CD8-positive, alpha-beta memory T cell (primary cell): ENCODE measurements around the gene ASTL. TPM values are rescaled to one million over a fixed set of nuclear protein-coding genes. Genes with fewer than 3 reads are reported as not detected.

Experiments
- CTCF ChIA-PET: fragments of 350-600 bp; sonication (Branson Sonifier 250); formaldehyde crosslinking; loops from one replicate; lab custom pipeline; 2021; ENCODE audit warnings: antibody characterized with exemption; lab: Charles Lee
- POLR2A ChIA-PET: fragments of 350-600 bp; sonication (Branson Sonifier 250); formaldehyde crosslinking; loops from one replicate; lab custom pipeline; 2021; ENCODE audit warnings: antibody characterized with exemption; lab: Charles Lee
- DNase-seq, 5 donors: peaks; one replicate each; pipeline versions ENCODE4 v3.0.0 to v3.0.0-alpha.2; 2020 to 2022; ENCODE audit warnings: mixed read lengths in 1 of 5
- H3K27ac ChIP-seq: one replicate; pipeline ENCODE4 v1.7.0; 2013; ENCODE audit warnings: low read depth, mild to moderate bottlenecking, low read length, moderate library complexity
- H3K27me3 ChIP-seq: 2 replicates; pipeline ENCODE4 v1.7.0; 2013; ENCODE audit warnings: low read length, mild to moderate bottlenecking; ENCODE audit not compliant: insufficient read depth, poor library complexity, severe bottlenecking
- H3K36me3 ChIP-seq: 2 replicates; pipeline ENCODE4 v1.7.0; 2013; ENCODE audit warnings: mild to moderate bottlenecking, low read length, moderate library complexity; ENCODE audit not compliant: insufficient read depth
- H3K4me1 ChIP-seq: 2 replicates; pipeline ENCODE4 v1.7.0; 2013; ENCODE audit warnings: mild to moderate bottlenecking, low read length, moderate library complexity; ENCODE audit not compliant: insufficient read depth
- H3K4me3 ChIP-seq: 2 replicates; pipeline ENCODE4 v1.7.0; 2013; ENCODE audit warnings: mild to moderate bottlenecking, low read length
- H3K9me3 ChIP-seq: 2 replicates; pipeline ENCODE4 v1.7.0; 2013; ENCODE audit warnings: mild to moderate bottlenecking, low read length
- H3K27ac Mint-ChIP-seq, 8 donors: one replicate each; pipeline ENCODE4 v1.8.0; 2020 to 2021; ENCODE audit warnings: mixed read lengths in 8 of 8, mild to moderate bottlenecking in 6 of 8, inconsistent platforms in 3 of 8, moderate library complexity in 3 of 8
- H3K27me3 Mint-ChIP-seq, 2 donors: one replicate each; pipeline ENCODE4 v1.8.0; 2020 to 2021; ENCODE audit warnings: mixed read lengths in 2 of 2, mild to moderate bottlenecking in 1 of 2, moderate library complexity in 1 of 2
- H3K36me3 Mint-ChIP-seq, 3 donors: one replicate each; pipeline ENCODE4 v1.8.0; 2020 to 2021; ENCODE audit warnings: mixed read lengths in 3 of 3, inconsistent platforms in 1 of 3, mild to moderate bottlenecking in 1 of 3
- H3K4me1 Mint-ChIP-seq, 3 donors: one replicate each; pipeline ENCODE4 v1.8.0; 2020 to 2021; ENCODE audit warnings: mixed read lengths in 3 of 3, inconsistent platforms in 1 of 3, mild to moderate bottlenecking in 1 of 3
- H3K4me3 Mint-ChIP-seq, 7 donors: one replicate each; pipeline ENCODE4 v1.8.0; 2020 to 2021; ENCODE audit warnings: mixed read lengths in 7 of 7, mild to moderate bottlenecking in 6 of 7, moderate library complexity in 4 of 7, inconsistent platforms in 2 of 7
- H3K9me3 Mint-ChIP-seq, 5 donors: one replicate each; pipeline ENCODE4 v1.8.0; 2020 to 2022; ENCODE audit warnings: mixed read lengths in 5 of 5, mild to moderate bottlenecking in 3 of 5, moderate library complexity in 2 of 5, inconsistent platforms in 1 of 5
- polyA plus RNA-seq: library from polyadenylated mRNA; unstranded; fragments of 300-500 nt; fragmentation: Illumina TruSeq; gene quantifications from one replicate; pipeline ENCODE4 v1.2.3, GENCODE V29; 2021
- total RNA-seq, 2 experiments: library from RNA; stranded (reverse); gene quantifications; one replicate each; pipeline ENCODE4 v1.2.3, GENCODE V29; 2021

The ASTL gene
- total and polyA plus RNA-seq, 3 experiments from 2014 or later: 0.49 to 18.0 (median 16.2) TPM

- Mint-ChIP-seq H3K4me3 (peak overlapping the region in 6 of 7 donors; percentile 1 to 83 (median 63)), H3K27ac (peak overlapping the region in 3 of 8 donors; percentile 30 to 75 (median 39)), H3K4me1 (peaks cover 9 to 35% (median 11%) of the 10 kb centered on the region in 3 donors), H3K27me3 (peaks cover 17 to 19% of the 10 kb centered on the region in 2 donors), H3K36me3 (peaks cover 0 to 5% (median 2%) of the 10 kb centered on the region in 3 donors), H3K9me3 (peaks cover 0 to 2% (median 0%) of the 10 kb centered on the region in 5 donors)
- Histone ChIP-seq H3K27me3 (no peaks in the 10 kb centered on the region), H3K4me3 (no peak overlapping the region), H3K4me1 (peaks cover 7% of the 10 kb centered on the region), H3K9me3 (no peaks in the 10 kb centered on the region), H3K27ac (no peak overlapping the region), H3K36me3 (no peaks in the 10 kb centered on the region)
- ChIA-PET POLR2A (interaction anchor here (0.6 to 2.1 kb wide), 2 partner anchors 19 to 24 kb away, joined by 4 to 5 read pairs; partner anchors contain the start of gene ASTL), CTCF (interaction anchor here (1.0 to 3.6 kb wide), 6 partner anchors 11 to 126 kb away, joined by 3 to 29 read pairs (median 16); partner anchors contain the start of genes ANKRD36C and ASTL)
- peak in 2 of 5 donors; percentile 9 to 45 for DNase-seq
Observed at GRCh38 chr2:96118698-96119388, 19.5 kb downstream of the ASTL start.

GRCh38 chr2:96117701-96118588 is 20.4 kb downstream of the ASTL start:
- H3K27me3 Mint-ChIP-seq: peaks cover 19% of the 10 kb centered on the region in 2 donors
- Histone ChIP-seq H3K9me3 (no peaks in the 10 kb centered on the region), H3K27me3 (no peaks in the 10 kb centered on the region), H3K36me3 (no peaks in the 10 kb centered on the region), H3K4me1 (peaks cover 7% of the 10 kb centered on the region), H3K4me3 (no peak overlapping the region), H3K27ac (no peak overlapping the region)
- CTCF ChIA-PET: interaction anchor here (1.0 to 3.6 kb wide), 14 partner anchors 10 to 126 kb away, joined by 3 to 29 read pairs (median 7); partner anchors contain the start of genes ANKRD36C and ASTL
- H3K9me3 Mint-ChIP-seq: peaks cover 0 to 2% (median 0%) of the 10 kb centered on the region in 5 donors
- H3K4me3 Mint-ChIP-seq: peak overlapping the region; percentile 47 to 85 (median 75)
- peaks cover 9 to 35% (median 11%) of the 10 kb centered on the region in 3 donors for H3K4me1 Mint-ChIP-seq
- POLR2A ChIA-PET: interaction anchor here (0.6 to 2.1 kb wide), 3 partner anchors 20 to 30 kb away, joined by 3 to 5 read pairs (median 4); partner anchors contain the start of gene ASTL
- H3K36me3 Mint-ChIP-seq: no peaks in the 10 kb centered on the region
- DNase-seq: peak in 2 of 5 donors; percentile 17 to 50
- H3K27ac Mint-ChIP-seq: peak overlapping the region in 4 of 8 donors; percentile 27 to 77 (median 32)

GRCh38 chr2:96116879-96117533 is 21.3 kb downstream of the ASTL start:
- Histone ChIP-seq H3K27ac (no peak overlapping the region), H3K27me3 (no peaks in the 10 kb centered on the region), H3K4me3 (peak overlapping the region; percentile 29), H3K36me3 (no peaks in the 10 kb centered on the region), H3K4me1 (peaks cover 7% of the 10 kb centered on the region), H3K9me3 (no peaks in the 10 kb centered on the region)
- no peaks in the 10 kb centered on the region for H3K36me3 Mint-ChIP-seq
- CTCF ChIA-PET: interaction anchor here (0.6 to 3.6 kb wide), 19 partner anchors 9 to 191 kb away, joined by 3 to 29 read pairs (median 6); partner anchors contain the start of genes ANKRD36C and ASTL
- peaks cover 0 to 2% (median 0%) of the 10 kb centered on the region in 5 donors for H3K9me3 Mint-ChIP-seq
- DNase-seq: peak; percentile 48 to 72 (median 63)
- peak overlapping the region; percentile 47 to 87 (median 75) for H3K4me3 Mint-ChIP-seq
- H3K27me3 Mint-ChIP-seq: peaks cover 19% of the 10 kb centered on the region in 2 donors
- H3K27ac Mint-ChIP-seq: peak overlapping the region in 3 of 8 donors; percentile 27 to 47 (median 29)
- POLR2A ChIA-PET: interaction anchor here (1.0 to 2.1 kb wide), 6 partner anchors 16 to 148 kb away, joined by 3 to 5 read pairs (median 3); partner anchors contain the start of gene STARD7
- H3K4me1 Mint-ChIP-seq: peaks cover 9 to 35% (median 11%) of the 10 kb centered on the region in 3 donors

GRCh38 chr2:96116424-96116878 is 21.9 kb downstream of the ASTL start, which contains the start of gene ADRA2B:
TSS of gene ADRA2B (minus strand) at chr2:96116571. CDS start at chr2:96116149, 422 bp downstream.
- ChIA-PET POLR2A (interaction anchor here (1.0 to 1.2 kb wide), 5 partner anchors 16 to 148 kb away, joined by 3 to 4 read pairs (median 3); partner anchors contain the start of gene STARD7), CTCF (interaction anchor here (0.6 to 3.6 kb wide), 17 partner anchors 9 to 192 kb away, joined by 3 to 29 read pairs (median 7); partner anchors contain the start of genes ANKRD36C and ASTL)
- Mint-ChIP-seq H3K4me1 (peaks cover 9 to 33% (median 11%) of the 10 kb centered on the region in 3 donors), H3K36me3 (no peaks in the 10 kb centered on the region), H3K27me3 (peaks cover 17 to 19% of the 10 kb centered on the region in 2 donors), H3K9me3 (peaks cover 0 to 2% (median 0%) of the 10 kb centered on the region in 5 donors), H3K27ac (peak within 1 kb of the TSS in 4 of 8 donors; percentile 27 to 75 (median 61)), H3K4me3 (peak within 1 kb of the TSS; percentile 70 to 89 (median 78))
- Histone ChIP-seq H3K27ac (no peak within 1 kb of the TSS), H3K9me3 (no peaks in the 10 kb centered on the region), H3K4me3 (peak within 1 kb of the TSS; percentile 29), H3K27me3 (no peaks in the 10 kb centered on the region), H3K4me1 (peaks cover 7% of the 10 kb centered on the region), H3K36me3 (no peaks in the 10 kb centered on the region)
- peak; percentile 63 to 80 (median 74) for DNase-seq

- no peaks in the 10 kb centered on the region for H3K27me3 ChIP-seq
- Mint-ChIP-seq H3K27ac (peak overlapping the region in 3 of 8 donors; percentile 54 to 75 (median 68)), H3K36me3 (no peaks in the 10 kb centered on the region), H3K9me3 (peaks cover 0 to 2% (median 0%) of the 10 kb centered on the region in 5 donors), H3K4me3 (peak overlapping the region; percentile 70 to 89 (median 78)), H3K4me1 (peaks cover 9 to 27% (median 11%) of the 10 kb centered on the region in 3 donors), H3K27me3 (peaks cover 12 to 15% of the 10 kb centered on the region in 2 donors)
- no peaks in the 10 kb centered on the region for H3K9me3 ChIP-seq
- peaks cover 7% of the 10 kb centered on the region for H3K4me1 ChIP-seq
- peak overlapping the region; percentile 29 for H3K4me3 ChIP-seq
- no peaks in the 10 kb centered on the region for H3K36me3 ChIP-seq
- peak in 2 of 5 donors; percentile 27 to 47 for DNase-seq
- ChIA-PET POLR2A (interaction anchor here (0.5 to 1.2 kb wide), 4 partner anchors 58 to 149 kb away, joined by 3 to 15 read pairs (median 4); no protein-coding TSS in a partner anchor), CTCF (interaction anchor here (0.8 to 3.6 kb wide), 13 partner anchors 17 to 123 kb away, joined by 3 to 29 read pairs (median 7); partner anchors contain the start of genes ANKRD36C and ASTL)
- H3K27ac ChIP-seq: no peak overlapping the region
Observed at GRCh38 chr2:96115631-96116423, 22.5 kb downstream of the ASTL start.

GRCh38 chr2:96114903-96115581 is 23.3 kb downstream of the ASTL start:
- POLR2A ChIA-PET: interaction anchor here (0.5 kb wide), 1 partner anchor 92 kb away, joined by 15 read pairs; no protein-coding TSS in a partner anchor
- peaks cover 7% of the 10 kb centered on the region for H3K4me1 ChIP-seq
- CTCF ChIA-PET: interaction anchor here (2.2 to 2.4 kb wide), 2 partner anchors 28 to 59 kb away, joined by 7 to 16 read pairs; no protein-coding TSS in a partner anchor
- DNase-seq: no peak
- peaks cover 9 to 19% (median 11%) of the 10 kb centered on the region in 3 donors for H3K4me1 Mint-ChIP-seq
- peaks cover 0 to 2% (median 0%) of the 10 kb centered on the region in 5 donors for H3K9me3 Mint-ChIP-seq
- no peaks in the 10 kb centered on the region for H3K9me3 ChIP-seq
- no peaks in the 10 kb centered on the region for H3K36me3 ChIP-seq
- H3K36me3 Mint-ChIP-seq: no peaks in the 10 kb centered on the region
- H3K4me3 ChIP-seq: no peak overlapping the region
- peaks cover 8 to 9% of the 10 kb centered on the region in 2 donors for H3K27me3 Mint-ChIP-seq
- H3K4me3 Mint-ChIP-seq: peak overlapping the region; percentile 70 to 89 (median 78)
- H3K27ac ChIP-seq: no peak overlapping the region
- H3K27me3 ChIP-seq: no peaks in the 10 kb centered on the region
- peak overlapping the region in 1 of 8 donors; percentile 38 for H3K27ac Mint-ChIP-seq
